Globus pallidus (tissue), 1 donor: ENCODE measurements around the gene C10orf105.

Source experiments
- DNase-seq: peaks from one replicate; pipeline ENCODE4 v3.0.0-alpha.2; 2015; ENCODE audit warnings: low spot score

Gene C10orf105

DNA sequence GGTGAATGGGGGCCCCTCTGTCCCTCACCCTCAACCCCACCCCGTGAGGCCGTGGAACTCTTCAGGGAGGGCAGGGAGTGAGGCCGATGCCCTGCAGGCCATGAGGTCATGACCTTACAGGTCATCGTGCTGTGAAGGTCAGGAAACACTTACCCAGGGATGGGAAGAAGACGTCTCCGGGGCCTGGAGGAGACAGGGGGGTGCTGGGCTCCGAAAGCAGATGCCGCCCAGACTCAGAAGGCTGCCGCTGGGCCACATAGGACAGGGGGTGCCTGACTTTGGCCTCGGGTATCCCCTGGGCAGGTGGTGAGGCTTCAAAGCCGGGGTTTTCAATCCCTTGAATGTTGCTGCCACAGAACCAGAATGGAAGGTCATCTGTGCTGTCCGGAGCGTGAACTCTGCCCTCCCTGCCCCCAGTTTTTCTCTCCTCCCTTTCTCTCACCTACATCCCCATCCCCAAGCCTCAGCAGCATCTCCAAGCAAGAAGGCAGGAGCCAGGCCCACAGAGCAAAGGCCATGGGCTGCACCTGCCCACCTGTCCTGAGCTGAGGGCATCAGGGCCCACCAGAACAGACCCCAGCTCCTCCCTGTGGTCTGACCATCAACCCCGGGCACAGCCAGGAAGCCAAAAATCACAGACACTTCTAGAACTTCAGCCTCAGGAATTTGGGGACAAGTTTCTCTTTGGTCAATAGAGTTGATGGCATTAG lies 32.1 kb upstream of the C10orf105 start:
- DNase-seq = no peak

DNA sequence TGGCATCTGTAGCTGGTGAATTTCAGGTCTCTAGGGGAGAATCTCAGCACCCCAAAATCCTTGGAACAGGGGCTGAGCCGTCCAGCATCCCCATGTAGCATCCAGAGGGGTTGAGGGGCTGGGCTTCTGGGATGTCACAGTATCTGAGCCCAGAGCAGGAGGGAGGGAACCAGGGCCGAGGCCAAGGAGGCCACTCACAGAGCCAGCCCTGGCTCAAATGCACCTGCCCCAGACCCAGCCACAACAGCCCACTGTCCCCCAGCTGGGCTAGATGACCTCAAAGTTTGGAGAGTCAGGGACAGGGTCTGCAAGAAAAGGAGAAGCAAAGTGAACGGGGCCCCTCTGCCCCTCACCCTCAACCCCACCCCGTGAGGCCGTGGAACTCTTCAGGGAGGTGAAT lies 31.4 kb upstream of the C10orf105 start:
- no peak for DNase-seq

DNA sequence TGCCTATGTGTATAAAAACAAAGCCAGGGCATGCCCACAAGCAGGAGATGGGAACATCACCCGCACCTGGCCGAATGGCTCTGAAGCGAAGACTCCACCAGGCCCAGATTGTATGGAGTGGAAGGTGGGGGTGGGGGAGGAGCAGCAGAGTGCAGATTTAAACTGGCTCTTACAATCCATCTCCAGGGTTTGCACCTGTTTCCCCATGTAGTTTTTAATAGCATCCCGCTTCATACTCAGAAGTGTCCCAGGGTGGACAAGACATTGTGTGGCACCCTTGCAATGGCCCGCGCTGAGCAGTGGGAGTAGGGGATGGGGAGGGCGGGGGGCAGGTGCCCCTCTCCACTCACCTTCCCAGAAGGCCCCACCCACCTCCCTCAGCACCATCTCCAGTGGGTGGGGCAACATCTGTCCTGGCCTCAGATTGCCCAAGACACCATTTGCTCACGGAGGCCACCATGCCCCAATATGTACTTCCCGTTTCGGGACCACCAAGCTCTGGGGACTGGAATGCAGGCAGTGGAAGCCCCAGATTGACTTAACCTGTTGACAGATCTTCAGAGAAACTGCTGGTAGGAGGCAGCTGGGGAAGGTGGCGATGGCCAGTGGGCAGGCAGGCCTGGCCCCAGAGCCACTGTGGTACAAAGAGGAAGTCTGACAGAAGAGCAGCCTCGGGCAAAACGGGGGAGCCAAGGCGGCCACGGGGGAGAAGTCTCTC lies 30.7 kb upstream of the C10orf105 start:
- no peak for DNase-seq

DNA sequence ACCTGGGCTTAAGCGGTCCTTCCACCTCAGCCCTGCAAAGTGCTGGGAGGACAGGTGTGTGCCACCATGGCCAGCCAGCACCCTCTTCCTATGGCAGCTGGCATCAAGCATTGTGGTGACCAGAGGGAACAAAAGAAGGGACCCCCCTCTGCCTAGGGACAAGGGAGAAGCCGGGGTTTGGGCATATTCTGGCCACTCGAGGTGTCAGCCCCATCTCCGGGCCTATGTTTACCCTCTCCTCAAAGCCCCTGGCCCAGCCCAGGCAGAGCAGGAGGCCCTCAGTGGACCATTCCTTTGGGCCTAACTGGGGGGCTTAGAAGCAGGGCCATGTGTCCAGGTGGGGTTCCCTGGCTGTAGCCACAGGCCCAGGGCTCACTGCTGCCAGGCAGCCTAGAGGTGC lies 29.8 kb upstream of the C10orf105 start:
- no peak for DNase-seq

DNA sequence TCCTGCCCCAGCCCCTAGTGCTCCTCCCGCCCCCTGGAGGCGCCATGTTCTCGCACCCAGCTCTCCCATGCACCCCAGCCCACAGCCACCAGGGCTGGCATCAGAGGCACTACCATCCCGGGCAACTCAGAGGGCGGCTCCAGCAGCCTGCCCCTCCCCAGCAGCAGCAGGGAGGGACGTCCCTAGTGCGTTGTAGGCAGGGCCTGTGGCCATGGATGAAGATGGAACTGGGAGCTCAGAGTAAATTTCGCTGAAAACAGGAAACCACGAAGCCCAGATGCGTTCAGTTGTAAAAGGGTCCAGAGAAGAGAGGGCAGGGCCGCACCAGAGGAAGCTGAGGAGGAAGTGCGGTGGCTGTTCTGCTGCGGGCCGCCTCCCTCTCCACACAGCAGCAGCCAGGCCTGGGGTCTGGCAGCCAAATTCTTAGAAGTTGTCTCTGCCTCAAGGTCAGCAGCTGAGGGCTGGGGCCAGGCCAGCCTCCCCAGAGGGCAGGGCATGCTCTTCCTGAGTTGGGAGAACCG lies 29.2 kb upstream of the C10orf105 start:
- peak; percentile 71 for DNase-seq

DNA sequence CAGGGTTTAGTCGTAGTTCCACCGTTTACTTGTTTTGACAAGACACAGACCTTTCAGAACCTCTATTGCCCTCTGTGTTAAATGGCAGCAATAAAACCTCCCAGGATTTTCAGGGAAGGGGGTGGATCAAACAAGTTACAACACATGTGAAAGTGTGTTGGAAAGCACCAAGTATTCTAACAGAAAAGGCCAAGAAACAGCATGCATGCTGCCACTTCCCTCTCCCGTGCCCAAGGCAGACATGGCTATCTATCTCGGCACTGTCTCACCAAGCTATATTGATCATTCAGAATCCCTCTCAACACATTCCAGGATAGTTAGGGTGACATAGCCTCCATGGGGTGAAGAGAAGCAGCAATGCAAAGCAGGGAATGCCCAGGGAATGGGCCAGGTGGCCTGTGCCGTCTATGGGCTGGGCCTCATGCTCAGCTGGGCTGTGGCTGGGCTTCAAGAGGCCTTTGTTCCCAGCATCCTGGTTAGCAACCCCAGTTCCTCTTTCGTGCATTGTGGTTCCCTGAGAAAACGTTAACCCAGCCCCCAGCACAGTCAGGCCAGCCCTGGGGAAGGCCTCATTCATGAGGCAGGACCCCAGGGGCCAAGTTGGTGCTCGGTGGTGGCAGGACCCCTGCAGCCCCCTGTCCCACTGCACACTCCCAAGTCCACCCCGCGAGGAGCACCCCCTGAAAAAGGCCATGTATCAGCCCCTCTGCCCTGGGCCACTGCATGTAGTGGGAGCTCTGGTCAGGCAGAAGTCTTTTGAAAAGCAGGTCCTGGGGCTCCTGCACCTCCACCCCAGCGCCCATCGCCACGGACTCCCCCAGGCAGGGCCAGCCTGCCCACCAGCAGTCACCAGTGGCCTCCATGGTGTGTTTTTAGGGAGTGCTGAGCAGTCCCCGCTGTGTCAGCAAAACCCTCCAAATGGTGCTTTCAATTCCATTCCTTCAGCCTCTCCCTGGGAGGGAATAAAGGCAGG lies 28.3 kb upstream of the C10orf105 start:
- DNase-seq = no peak

DNA sequence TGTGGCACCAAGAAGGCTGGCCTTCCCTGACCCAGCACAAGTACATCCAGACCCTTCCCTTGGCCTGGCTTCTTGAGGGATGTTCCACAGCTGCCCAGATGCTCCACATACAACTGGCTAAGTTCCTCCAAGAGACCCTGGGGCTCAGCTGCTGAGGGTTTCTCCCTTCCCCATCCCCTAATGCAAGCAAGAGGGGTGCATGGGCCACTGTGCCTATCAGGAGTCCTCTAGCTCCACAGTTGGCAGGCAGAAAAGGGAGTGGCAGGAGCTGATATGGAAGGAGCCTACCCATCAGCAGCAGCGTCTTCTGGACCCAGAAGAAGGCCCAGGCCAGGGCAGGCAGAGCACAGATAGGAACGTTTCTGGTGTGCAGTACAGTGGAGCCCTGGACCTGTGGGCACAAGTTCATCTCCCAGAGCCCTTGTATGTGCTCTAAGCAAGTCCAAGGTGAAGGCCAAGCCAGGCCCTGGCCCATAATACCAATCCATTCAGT lies 27.5 kb upstream of the C10orf105 start:
- DNase-seq = no peak

DNA sequence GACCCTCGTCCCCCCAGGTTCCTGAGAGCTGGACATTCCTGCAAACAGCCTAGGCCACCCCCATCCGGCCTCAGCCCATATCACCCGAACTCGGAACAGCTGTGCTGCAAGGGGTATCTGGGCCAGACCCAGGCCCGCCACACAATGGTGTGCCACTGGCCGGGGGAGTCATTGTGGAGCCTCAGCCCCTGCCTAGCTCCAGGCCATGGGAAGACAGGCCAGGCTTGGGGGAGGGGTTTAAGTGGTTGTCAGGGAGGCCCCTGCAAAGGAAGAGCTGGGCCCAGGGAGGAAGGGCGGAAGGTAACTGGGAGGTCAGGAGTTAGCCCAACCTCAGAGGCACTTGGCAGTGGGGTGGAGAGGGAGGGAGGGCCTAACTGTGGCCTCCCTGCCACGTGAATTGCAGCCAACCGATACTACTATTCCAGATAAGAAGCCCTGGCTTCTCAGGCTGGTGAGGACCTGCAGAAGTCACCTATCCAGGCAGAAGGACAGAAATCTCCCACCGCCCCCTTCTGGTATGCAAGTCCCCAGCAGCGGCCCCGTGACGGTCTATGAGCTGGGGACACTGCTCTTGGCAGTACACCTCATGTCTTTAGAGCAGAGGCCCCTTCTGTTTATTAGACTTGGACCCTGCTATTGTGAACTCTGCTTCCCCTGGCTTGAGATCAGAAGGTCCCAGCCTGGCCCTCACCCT lies 26.9 kb upstream of the C10orf105 start:
- DNase-seq = no peak

DNA sequence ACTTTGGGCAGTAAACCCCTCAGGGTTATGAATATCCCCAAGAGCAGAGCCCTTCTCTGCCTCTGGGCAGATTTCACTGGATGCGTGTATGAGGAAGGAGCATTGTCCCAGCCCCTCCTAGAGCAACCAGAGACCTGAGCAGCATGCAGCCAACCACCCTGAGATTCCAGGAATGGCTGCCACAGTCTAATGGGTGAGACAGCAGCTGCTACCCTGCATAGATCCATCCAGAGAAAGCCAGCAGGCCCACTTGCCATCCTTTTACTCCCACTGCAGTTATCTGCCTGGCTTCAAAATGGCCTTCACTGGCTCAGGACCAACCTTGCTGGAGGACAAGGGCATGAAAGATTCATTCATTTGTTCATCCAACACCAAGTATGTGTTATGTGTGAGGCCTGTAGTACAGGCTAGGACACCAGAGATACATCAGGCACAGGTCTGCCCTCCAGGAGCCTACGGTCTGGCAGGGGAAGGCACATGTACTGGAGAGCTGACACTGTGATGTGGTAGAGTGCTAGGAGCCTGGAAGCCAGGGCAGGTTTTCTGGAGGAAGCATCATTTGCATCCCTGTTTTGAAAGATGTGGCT lies 26.2 kb upstream of the C10orf105 start:
- DNase-seq = no peak

DNA sequence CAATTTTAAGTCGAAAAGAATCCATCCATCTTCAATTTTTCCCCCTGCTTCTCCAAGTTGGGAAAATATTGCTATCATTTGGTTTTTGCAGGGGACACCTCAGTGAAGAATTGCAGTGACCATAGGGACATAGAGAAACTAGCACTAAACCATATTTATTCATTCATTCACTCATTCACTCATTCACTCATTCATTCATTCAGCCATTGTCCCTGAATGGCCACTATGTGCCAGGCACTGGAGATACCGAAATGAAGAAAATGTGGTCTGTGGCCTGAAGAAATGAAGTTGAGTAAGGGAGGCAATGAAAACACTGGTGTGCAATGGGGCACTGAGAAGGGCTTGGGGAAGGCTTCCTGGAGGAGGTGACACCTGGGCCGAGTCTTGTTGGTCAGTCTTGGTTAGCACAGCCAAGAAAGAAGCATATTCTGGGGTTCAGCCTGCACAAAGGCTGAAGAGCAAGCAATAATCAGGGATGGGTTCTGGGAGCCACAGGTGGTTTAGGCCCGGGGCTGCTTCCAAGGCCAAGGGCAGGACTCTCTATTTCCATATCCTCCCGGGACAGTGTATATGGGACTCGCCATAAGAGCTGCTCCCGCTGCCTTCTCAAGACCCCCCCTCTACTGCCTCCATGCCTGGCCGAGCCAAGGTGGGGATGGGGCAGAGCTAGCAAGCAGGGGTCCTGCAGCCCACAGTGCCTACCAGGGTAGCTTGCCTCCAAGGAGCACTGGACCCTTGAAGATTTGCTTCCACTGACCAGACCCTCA lies 25.5 kb upstream of the C10orf105 start:
- DNase-seq = no peak

DNA sequence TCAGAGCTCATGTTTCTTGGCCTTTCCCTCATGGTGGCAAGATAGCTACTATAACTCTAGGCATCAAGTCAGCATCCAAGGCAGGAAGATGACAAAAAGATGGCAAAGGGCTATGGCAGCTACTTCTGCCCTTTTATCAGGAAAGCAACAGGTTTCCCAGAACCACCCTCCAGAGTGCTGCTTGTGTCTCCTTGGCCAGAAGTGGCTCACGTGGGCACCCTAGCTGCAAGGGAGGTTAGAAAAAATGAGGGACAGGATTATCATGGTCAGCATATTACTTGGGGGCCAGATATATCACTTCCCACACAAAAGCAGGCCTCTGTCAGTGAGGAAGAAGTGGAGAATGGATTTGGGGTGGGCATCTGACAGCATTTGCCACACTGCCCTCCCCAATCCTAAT lies 24.3 kb upstream of the C10orf105 start:
- no peak for DNase-seq

DNA sequence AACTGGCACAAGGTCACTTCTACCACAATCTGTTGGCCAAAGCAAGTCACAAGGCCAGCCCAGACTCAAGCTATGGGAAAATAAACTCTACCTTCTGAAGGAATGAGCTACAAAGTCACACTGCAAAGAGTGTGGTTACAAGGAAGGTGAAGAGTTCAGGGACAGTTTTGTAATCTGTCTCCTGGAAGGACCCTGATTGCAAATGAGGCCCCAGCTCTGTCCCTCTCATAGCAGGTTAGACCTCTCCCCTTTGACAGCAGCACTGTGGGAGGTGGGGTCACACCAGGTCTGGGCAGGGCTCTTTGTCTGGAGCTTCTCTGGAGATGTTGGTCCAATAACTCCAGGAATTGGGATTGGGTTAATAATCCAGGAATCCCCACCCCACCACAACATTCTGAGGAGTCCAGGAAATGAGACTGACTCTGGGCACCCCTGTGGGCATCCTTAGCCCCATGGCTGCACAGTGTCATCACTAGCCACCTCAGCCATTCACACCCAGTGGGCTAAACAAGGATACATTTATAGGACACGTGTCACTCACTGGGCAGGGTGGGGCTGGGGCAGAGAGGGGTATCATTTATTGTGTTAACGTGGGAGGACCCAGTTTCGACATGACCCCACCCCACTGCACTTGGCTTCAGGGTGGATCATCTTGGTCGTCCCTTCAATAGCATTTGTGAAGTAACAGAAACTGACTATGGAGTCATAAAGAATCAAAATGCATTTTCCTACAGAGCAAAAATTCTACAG lies 23.7 kb upstream of the C10orf105 start:
- no peak for DNase-seq

DNA sequence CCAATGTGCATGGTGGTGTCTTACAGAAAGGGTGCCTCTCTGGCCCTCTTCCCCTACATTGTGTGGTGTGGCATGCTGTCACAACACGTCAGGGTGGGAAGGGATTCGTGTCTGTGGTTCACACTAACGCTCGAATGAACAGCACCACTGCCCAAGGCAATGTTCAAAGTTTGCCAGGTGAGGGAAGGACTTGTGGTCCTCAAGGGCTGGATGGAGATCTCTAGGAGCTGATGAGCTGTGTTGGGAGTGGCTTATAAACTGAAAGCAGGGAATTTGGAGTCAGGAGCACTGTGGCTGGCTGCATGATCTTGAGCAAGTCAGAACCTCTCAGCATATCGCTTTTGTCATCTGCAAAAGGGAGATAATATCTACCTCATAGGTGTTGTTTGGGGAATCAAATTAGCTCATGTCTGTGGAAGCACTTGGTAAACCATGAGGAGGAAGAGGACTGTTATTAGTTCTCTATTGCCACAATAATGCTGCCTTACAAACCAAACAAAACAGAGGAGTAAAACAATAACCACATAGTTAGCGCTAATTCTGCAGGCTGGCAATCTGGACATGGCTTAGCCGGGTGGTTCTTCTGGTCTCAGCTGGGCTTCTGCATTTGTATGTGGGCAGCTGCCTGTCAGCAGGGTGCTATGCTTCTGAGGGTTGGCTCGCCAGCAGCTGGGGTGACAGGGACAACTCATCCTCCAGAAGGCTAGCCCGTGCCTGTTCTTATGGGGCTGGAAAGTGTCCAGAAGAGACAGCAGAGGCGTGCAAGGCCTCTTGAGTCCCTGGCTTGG lies 22.9 kb upstream of the C10orf105 start:
- DNase-seq = no peak

DNA sequence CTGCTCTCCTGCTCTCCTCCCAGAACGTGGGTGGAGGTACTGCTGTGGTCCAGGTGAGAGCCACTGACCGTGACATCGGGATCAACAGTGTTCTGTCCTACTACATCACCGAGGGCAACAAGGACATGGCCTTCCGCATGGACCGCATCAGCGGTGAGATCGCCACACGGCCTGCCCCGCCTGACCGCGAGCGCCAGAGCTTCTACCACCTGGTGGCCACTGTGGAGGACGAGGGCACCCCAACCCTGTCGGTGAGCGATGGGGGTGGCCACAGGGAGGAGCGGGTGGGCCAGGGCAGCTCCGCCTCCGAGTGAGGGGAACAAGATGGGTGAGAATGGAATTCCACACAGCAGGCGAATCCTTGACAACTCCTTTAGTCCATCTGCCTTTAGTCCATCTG lies 22.1 kb upstream of the C10orf105 start:
- DNase-seq = no peak

DNA sequence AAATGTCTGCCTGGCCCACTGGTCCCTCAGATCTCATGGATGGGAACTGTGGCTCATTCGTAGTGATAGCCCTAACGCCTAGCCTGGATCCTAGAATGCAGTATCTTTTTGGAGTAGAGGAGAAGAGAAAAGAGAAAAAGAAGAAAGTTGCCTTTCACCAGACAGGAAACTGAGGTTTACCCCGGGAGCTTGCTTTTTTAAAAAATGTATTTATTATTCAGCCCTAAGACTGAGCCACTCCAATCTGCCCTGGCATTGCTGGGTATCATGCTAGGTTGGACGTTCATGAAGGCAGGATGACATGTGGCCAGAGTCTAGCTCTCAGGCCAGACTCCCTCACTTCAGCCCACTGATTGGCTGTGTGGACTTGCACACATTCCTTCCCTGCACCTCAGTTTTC lies 21.5 kb upstream of the C10orf105 start:
- no peak for DNase-seq

DNA sequence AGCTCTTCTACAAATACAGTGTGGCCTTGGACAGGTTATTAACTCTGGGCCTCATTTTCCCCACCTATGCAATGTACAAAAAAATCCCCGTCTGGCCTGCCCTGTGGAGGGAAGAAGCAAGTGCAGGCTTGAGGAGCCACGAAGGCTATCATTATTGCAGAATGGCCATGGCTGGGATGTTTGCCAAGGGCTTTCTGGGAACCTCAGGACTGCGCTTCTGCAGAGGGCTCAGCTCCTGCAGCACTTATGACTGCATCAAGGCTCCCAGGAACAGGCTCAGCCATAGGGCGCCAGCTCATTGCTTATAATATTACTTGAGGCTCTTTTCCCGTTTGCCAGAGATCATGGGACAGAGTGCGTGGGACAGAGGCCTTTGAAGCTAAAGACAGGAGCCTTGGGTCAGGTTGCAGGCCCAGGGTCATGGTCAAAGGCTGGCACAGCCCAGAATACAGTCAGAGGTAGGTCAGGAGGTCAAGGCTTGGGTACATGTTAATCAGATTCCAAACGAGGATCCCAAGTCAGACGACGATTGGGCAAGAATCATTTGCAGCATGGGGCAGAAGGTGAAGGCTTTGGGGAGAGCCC lies 20.6 kb upstream of the C10orf105 start:
- DNase-seq = no peak

DNA sequence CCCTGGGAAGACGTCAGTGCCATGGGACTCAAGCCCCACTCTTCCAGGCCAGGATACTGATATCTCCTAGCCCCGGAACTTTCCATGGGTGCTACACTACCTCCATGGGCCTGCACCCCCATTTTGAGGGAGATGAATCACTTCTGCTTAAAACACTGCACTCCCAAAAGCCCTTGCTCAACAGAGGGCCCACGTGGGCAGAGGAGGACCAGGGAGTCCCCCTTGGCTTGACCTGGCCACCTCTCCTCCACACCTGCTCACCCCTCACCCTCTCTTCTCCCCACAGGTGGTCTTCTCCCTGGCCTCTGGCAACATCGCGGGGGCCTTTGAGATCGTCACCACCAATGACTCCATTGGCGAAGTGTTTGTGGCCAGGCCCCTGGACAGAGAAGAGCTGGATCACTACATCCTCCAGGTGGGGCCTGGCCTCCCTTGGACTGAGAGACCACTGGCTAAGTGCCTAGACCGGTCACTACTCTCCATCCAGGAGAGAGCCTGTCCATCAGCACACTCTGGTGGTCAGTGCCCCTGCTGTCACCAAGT lies 19.9 kb upstream of the C10orf105 start:
- DNase-seq = no peak

DNA sequence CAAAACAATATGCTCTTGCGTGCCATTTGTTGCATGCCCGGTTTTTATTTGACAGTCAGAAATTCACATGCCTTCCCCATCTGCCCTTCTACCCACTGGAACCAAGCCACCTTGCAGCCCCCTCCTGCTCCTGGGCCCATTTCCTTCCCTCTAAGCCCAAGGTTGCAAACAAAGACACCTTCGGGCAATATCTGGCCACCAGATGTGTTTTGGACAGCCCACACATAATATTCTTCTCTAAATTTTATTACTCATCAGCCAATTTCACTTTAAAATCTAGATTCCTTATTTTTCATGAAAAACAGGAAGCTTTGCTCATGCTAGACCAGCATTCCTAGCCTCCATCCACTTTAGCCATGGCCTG lies 18.2 kb upstream of the C10orf105 start:
- no peak for DNase-seq
